Parathyroid adenoma (tissue), 2 donors: ENCODE data around the gene NUMBL.
"Not testable (repeated sequence)": the region's sequence is repeated elsewhere in the genome, so short reads cannot be mapped to it uniquely, and the experiment has no call there.

Source experiments
- H2AFZ ChIP-seq: fragments of 300-600 bp; sonication (generic); one replicate; pipeline ENCODE4 v1.7.0; 2017; ENCODE audit warnings: antibody characterized with exemption, mild to moderate bottlenecking
- H3K27ac ChIP-seq: fragments of 300-600 bp; sonication (generic); one replicate; pipeline ENCODE4 v1.7.0; 2017
- H3K27me3 ChIP-seq: fragments of 300-600 bp; sonication (generic); one replicate; pipeline ENCODE4 v1.7.0; 2017; ENCODE audit warnings: low read length; ENCODE audit not compliant: control insufficient read depth, insufficient read depth
- H3K36me3 ChIP-seq: fragments of 300-600 bp; sonication (generic); one replicate; pipeline ENCODE4 v1.7.0; 2017; ENCODE audit warnings: low read length; ENCODE audit not compliant: control insufficient read depth, insufficient read depth
- H3K4me1 ChIP-seq: fragments of 300-600 bp; sonication (generic); one replicate; pipeline ENCODE4 v1.7.0; 2017; ENCODE audit warnings: control low read depth
- H3K4me2 ChIP-seq: fragments of 300-600 bp; sonication (generic); one replicate; pipeline ENCODE4 v1.7.0; 2017; ENCODE audit warnings: low read length
- H3K4me3 ChIP-seq: fragments of 300-600 bp; sonication (generic); one replicate; pipeline ENCODE4 v1.7.0; 2017; ENCODE audit warnings: low read depth, low read length
- H3K79me2 ChIP-seq: fragments of 300-600 bp; sonication (generic); one replicate; pipeline ENCODE4 v1.7.0; 2017; ENCODE audit warnings: control low read depth
- H3K9ac ChIP-seq: fragments of 300-600 bp; sonication (generic); one replicate; pipeline ENCODE4 v1.7.0; 2017; ENCODE audit warnings: mild to moderate bottlenecking
- H3K9me3 ChIP-seq: fragments of 300-600 bp; sonication (generic); one replicate; pipeline ENCODE4 v1.7.0; 2017; ENCODE audit warnings: low read length; ENCODE audit not compliant: control insufficient read depth
- TF ChIP-seq, protein P1 (sequence below): fragments of 300-600 bp; sonication (generic); IDR thresholded peaks from one replicate; pipeline ENCODE4 v1.7.0; 2017; ENCODE audit warnings: antibody characterized with exemption, mild to moderate bottlenecking
- donor health status: primary hyperparathyroidism.

Gene NUMBL

DNA sequence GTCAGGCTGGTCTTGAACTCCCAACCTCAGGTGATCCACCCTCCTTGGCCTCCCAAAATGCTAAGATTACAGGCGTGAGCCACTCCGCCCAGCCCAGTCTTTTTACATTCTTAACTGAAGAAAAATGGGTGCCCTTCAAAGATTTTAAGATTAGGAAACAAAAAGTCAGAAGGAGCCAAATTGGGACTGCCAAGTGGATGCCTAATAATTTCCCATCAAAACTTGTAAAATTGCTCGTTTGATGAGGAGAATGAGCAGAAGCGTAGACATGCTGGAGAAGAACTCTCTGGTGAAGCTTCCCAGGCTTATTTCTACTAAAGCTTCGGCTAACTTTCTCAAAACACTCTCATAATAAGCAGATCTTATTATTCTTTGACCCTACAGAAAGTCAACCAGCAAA is 31.3 kb downstream of the NUMBL start:
- H3K27ac ChIP-seq = no peak overlapping the region
- no peak overlapping the region for H2AFZ ChIP-seq
- TF ChIP-seq, protein P1, sequence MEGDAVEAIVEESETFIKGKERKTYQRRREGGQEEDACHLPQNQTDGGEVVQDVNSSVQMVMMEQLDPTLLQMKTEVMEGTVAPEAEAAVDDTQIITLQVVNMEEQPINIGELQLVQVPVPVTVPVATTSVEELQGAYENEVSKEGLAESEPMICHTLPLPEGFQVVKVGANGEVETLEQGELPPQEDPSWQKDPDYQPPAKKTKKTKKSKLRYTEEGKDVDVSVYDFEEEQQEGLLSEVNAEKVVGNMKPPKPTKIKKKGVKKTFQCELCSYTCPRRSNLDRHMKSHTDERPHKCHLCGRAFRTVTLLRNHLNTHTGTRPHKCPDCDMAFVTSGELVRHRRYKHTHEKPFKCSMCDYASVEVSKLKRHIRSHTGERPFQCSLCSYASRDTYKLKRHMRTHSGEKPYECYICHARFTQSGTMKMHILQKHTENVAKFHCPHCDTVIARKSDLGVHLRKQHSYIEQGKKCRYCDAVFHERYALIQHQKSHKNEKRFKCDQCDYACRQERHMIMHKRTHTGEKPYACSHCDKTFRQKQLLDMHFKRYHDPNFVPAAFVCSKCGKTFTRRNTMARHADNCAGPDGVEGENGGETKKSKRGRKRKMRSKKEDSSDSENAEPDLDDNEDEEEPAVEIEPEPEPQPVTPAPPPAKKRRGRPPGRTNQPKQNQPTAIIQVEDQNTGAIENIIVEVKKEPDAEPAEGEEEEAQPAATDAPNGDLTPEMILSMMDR = no peak
- H3K4me2 ChIP-seq = no peak overlapping the region
- H3K36me3 ChIP-seq = no peaks in the 10 kb centered on the region
- H3K4me3 ChIP-seq = no peak overlapping the region
- H3K9ac ChIP-seq = no peak overlapping the region
- no peaks in the 10 kb centered on the region for H3K79me2 ChIP-seq
- no peaks in the 10 kb centered on the region for H3K9me3 ChIP-seq
- H3K27me3 ChIP-seq = no peaks in the 10 kb centered on the region
- no peaks in the 10 kb centered on the region for H3K4me1 ChIP-seq

DNA sequence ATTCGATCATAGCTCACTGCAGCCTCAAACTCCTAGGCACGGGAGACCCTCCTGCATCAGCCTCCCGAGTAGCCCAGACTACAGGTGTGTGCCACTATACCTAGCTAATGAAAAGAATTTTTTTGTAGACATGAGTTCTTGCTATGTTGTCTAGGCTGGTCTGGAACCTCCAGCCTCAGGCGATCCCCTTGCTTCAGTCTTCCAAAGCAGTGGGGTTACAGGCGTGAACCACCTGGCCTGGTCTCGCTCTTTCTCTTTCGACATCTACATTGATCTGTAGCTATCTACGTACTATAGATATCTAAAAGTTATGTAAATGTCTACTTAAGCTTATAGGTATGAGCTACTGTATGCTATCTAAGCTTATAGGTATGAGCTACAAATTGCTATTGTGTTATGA is 32.4 kb downstream of the NUMBL start:
- no peak overlapping the region for H3K9ac ChIP-seq
- H3K4me3 ChIP-seq = no peak overlapping the region
- H2AFZ ChIP-seq = no peak overlapping the region
- no peaks in the 10 kb centered on the region for H3K36me3 ChIP-seq
- no peak overlapping the region for H3K4me2 ChIP-seq
- TF ChIP-seq, protein P1 = no peak
- no peaks in the 10 kb centered on the region for H3K9me3 ChIP-seq
- no peaks in the 10 kb centered on the region for H3K79me2 ChIP-seq
- no peaks in the 10 kb centered on the region for H3K4me1 ChIP-seq
- no peak overlapping the region for H3K27ac ChIP-seq
- H3K27me3 ChIP-seq = no peaks in the 10 kb centered on the region

DNA sequence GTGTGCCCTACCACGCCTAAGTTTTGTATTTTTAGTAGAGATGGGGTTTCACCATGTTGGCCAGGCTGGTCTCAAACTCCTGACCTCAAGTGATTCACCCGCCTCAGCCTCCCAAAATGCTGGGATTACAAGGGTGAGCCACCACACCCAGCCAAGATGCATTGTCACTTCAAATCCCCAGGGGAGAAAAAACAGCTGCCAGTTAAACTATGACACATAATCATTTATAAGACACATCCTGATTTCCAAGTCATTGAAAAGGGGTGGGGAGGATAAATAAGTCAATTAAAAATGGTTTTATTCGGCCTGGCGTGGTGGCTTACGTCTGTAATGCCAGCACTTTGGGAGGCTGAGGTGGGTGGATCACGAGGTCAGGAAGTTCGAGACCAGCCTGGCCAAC is 34.8 kb downstream of the NUMBL start:
- not testable (repeated sequence) for H3K27me3 ChIP-seq, H3K79me2 ChIP-seq, H3K27ac ChIP-seq, H3K9ac ChIP-seq, H3K4me3 ChIP-seq, H2AFZ ChIP-seq, H3K4me2 ChIP-seq, H3K9me3 ChIP-seq, H3K4me1 ChIP-seq, H3K36me3 ChIP-seq

DNA sequence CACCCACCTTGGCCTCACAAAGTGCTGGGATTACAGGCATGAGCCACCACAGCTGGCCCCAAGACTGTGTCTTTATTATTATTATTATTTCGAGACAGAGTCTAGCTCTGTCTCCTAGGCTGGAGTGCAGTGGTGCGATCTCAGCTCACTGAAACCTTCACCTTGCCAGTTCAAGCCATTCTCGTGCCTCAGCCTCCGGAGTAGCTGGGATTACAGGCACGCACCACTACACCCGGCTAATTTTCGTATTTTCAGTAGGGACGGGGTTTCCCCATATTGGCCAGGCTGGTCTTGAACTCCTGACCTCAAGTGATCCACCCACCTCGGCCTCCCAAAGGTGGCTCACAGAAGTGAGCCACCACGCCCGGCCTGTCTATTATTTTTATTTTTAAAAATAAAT is 38.1 kb downstream of the NUMBL start:
- H3K9me3 ChIP-seq, H3K27me3 ChIP-seq, H3K36me3 ChIP-seq, H3K79me2 ChIP-seq, H3K4me1 ChIP-seq, H3K4me2 ChIP-seq, H2AFZ ChIP-seq, H3K9ac ChIP-seq, H3K4me3 ChIP-seq, H3K27ac ChIP-seq: not testable (repeated sequence)

DNA sequence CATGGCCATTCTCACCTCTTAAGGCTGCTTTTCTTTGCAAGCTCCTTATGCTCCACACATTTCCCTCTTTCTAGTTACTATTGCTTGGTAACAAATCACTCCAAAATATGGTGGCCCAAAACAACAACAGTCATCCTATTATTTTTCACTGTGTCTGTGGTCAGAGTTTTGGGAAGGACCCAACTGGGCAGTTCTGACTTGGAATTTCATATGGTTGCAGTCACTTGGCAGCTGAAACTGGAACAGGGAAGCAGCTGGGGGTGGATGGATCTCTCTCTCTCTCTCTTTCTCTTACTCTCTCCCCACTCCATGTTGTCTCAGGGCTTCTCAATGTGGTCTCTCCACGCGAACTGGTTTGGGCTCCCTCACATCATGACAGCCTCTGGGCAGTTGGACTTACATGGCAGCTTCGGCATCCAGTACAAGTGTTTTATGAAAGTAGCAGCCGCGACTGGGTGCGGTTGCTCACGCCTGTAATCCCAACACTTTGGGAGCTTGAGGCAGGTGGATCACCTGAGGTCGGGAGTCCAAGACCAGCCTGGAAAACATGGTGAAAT is 39.6 kb downstream of the NUMBL start:
- H3K9ac ChIP-seq = no peak overlapping the region
- TF ChIP-seq, protein P1 = no peak
- H3K36me3 ChIP-seq = no peaks in the 10 kb centered on the region
- H3K79me2 ChIP-seq = no peaks in the 10 kb centered on the region
- no peaks in the 10 kb centered on the region for H3K27me3 ChIP-seq
- no peaks in the 10 kb centered on the region for H3K4me1 ChIP-seq
- no peaks in the 10 kb centered on the region for H3K9me3 ChIP-seq
- H2AFZ ChIP-seq = no peak overlapping the region
- H3K4me2 ChIP-seq = no peak overlapping the region
- H3K27ac ChIP-seq = no peak overlapping the region
- no peak overlapping the region for H3K4me3 ChIP-seq

DNA sequence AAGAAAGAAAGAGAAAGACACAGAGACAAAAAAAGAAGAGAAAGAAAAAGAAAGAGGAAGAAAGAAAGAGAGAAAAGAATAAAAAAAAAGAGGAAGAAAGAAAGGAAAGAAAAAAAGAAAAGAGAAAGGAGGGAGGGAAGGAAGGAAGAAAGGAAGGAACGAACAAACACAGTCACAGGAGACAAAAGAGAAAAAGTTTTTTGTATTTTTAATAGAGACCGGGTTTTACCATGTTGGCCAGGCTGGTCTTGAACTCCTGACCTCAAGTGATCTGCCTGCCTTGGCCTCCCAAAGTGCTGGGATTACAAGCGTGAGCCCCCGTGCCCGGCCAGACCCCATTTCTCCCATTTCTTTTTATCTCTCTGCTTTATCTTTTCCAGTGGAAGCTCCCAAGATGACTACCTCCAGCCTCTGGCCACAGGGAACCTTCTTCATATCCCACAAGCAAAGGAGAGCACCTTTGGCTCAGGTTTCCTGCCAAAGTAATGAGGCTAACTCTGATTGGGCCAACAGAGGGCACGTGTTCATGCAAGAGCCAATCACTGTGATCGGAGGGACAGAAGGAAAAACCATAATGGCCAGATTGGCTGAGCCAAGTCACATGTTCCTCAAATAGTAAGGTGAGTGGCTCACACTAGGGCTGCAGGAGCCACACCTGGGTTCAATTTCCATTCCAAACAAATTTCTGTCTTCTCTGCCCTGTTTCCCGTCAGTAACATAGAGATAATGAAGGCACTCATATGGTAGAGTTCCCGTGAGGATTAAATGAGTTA is 40.4 kb downstream of the NUMBL start:
- not testable (repeated sequence) for H3K27ac ChIP-seq, H3K4me1 ChIP-seq, H2AFZ ChIP-seq, H3K27me3 ChIP-seq, H3K4me2 ChIP-seq, H3K9ac ChIP-seq, H3K79me2 ChIP-seq, H3K36me3 ChIP-seq, H3K4me3 ChIP-seq, H3K9me3 ChIP-seq
